IMR-90 (cell line): ENCODE results near the gene EYS. TPM values are rescaled to one million over a fixed set of nuclear protein-coding genes. Genes with fewer than 3 reads are reported as not detected.

ENCODE experiments used
- ATAC-seq: fragments of 200-7000 bp; cut with Tn5 transposase; 2 replicates; pipeline ENCODE4 v1.9.1; 2020; ENCODE audit warnings: low read depth, mild to moderate bottlenecking, moderate library complexity
- BruUV-seq: library from RNA; stranded (reverse); fragments of 400-500 nt; replicated peaks from 2 replicates; lab custom pipeline; 2021; lab: Mats Ljungman, UMichigan
- CTCF ChIA-PET: fragments of 300-600 bp; formaldehyde crosslinking; extraction: SDS; loops from one replicate; lab custom pipeline; 2021; ENCODE audit warnings: antibody characterized with exemption; lab: Yijun Ruan, JAX
- POLR2A ChIA-PET: fragments of 300-600 bp; sonication (Branson Sonifier 250); formaldehyde crosslinking; loops from one replicate; lab custom pipeline; 2022; ENCODE audit warnings: antibody characterized with exemption; ENCODE audit not compliant: unreplicated experiment; lab: Charles Lee
- DNase-seq: peaks from one replicate; pipeline ENCODE4 v3.0.0; 2013
- H2AFZ ChIP-seq: replicated peaks from 2 replicates; pipeline ENCODE3; 2013; ENCODE audit warnings: low read length, mild to moderate bottlenecking; ENCODE audit not compliant: poor library complexity
- H2AK5ac ChIP-seq: 2 replicates; pipeline ENCODE4 v1.6.1; 2013; ENCODE audit warnings: low read depth, low read length, inconsistent platforms
- H2AK9ac ChIP-seq: replicated peaks from 2 replicates; pipeline ENCODE3; 2013; ENCODE audit warnings: mild to moderate bottlenecking, low read depth, low read length, moderate library complexity; ENCODE audit not compliant: poor library complexity
- H2BK120ac ChIP-seq: 2 replicates; pipeline ENCODE4 v1.6.1; 2013; ENCODE audit warnings: low read depth, low read length, inconsistent platforms
- H2BK15ac ChIP-seq: 3 replicates; pipeline ENCODE4 v1.6.1; 2013; ENCODE audit warnings: low read depth, low read length, inconsistent platforms
- H2BK20ac ChIP-seq: 2 replicates; pipeline ENCODE4 v1.6.1; 2013; ENCODE audit warnings: low read depth, mild to moderate bottlenecking, inconsistent platforms, low read length, moderate library complexity
- H2BK5ac ChIP-seq: 2 replicates; pipeline ENCODE4 v1.6.1; 2013; ENCODE audit warnings: mild to moderate bottlenecking, low read depth, low read length, inconsistent platforms; ENCODE audit not compliant: poor library complexity, severe bottlenecking
- H3K14ac ChIP-seq: replicated peaks from 2 replicates; pipeline ENCODE4 v1.6.1; 2013; ENCODE audit warnings: low read depth, low read length, inconsistent platforms
- H3K18ac ChIP-seq: 2 replicates; pipeline ENCODE4 v1.6.1; 2013; ENCODE audit warnings: low read depth, low read length, control low read depth
- H3K23ac ChIP-seq: 2 replicates; pipeline ENCODE4 v1.6.1; 2013; ENCODE audit warnings: low read depth, low read length, inconsistent platforms
- H3K27ac ChIP-seq: 2 replicates; pipeline ENCODE4 v1.5.1; 2013; ENCODE audit warnings: mild to moderate bottlenecking, control low read depth, low read length; ENCODE audit not compliant: insufficient read depth
- H3K27me3 ChIP-seq: 2 replicates; pipeline ENCODE4 v1.6.1; 2013; ENCODE audit warnings: low read length; ENCODE audit not compliant: control insufficient read depth, insufficient read depth
- H3K36me3 ChIP-seq: 2 replicates; pipeline ENCODE4 v1.6.1; 2013; ENCODE audit warnings: low read length, mixed read lengths; ENCODE audit not compliant: control insufficient read depth, insufficient read depth
- H3K4ac ChIP-seq: 2 replicates; pipeline ENCODE4 v1.6.1; 2013; ENCODE audit warnings: low read depth, low read length, inconsistent platforms
- H3K4me1 ChIP-seq: 2 replicates; pipeline ENCODE4 v1.6.1; 2013; ENCODE audit warnings: low read length, mixed read lengths; ENCODE audit not compliant: control insufficient read depth, insufficient read depth
- H3K4me2 ChIP-seq: 2 replicates; pipeline ENCODE4 v1.6.1; 2013; ENCODE audit warnings: low read depth, mild to moderate bottlenecking, control low read depth, low read length, moderate library complexity
- H3K4me3 ChIP-seq: 2 replicates; pipeline ENCODE4 v1.5.1; 2013; ENCODE audit warnings: low read depth, mild to moderate bottlenecking, control low read depth, low read length, moderate library complexity; ENCODE audit not compliant: insufficient read depth
- H3K56ac ChIP-seq: 2 replicates; pipeline ENCODE4 v1.6.1; 2013; ENCODE audit warnings: low read length, inconsistent platforms; ENCODE audit not compliant: insufficient read depth; ENCODE audit errors: extremely low read depth
- H3K79me1 ChIP-seq, 2 experiments: 2 replicates each; pipeline ENCODE4 v1.6.1; 2013; ENCODE audit warnings: low read length in 2 of 2, inconsistent platforms in 1 of 2, low read depth in 1 of 2
- H3K9ac ChIP-seq: 2 replicates; pipeline ENCODE4 v1.6.1; 2013; ENCODE audit warnings: low read depth, low read length, control low read depth
- H3K9me1 ChIP-seq: 2 replicates; pipeline ENCODE4 v1.6.1; 2013; ENCODE audit warnings: low read length, inconsistent platforms; ENCODE audit not compliant: insufficient read depth
- H3K9me3 ChIP-seq: 2 replicates; pipeline ENCODE4 v1.6.1; 2013; ENCODE audit warnings: low read length; ENCODE audit not compliant: control insufficient read depth, insufficient read depth
- H4K20me1 ChIP-seq: 2 replicates; pipeline ENCODE4 v1.6.1; 2013; ENCODE audit warnings: low read length, inconsistent platforms; ENCODE audit not compliant: insufficient read depth
- H4K5ac ChIP-seq: 2 replicates; pipeline ENCODE4 v1.6.1; 2013; ENCODE audit warnings: mild to moderate bottlenecking, low read depth, low read length, control low read depth
- H4K8ac ChIP-seq, 2 experiments: 2 replicates each; pipeline ENCODE4 v1.6.1; 2013; ENCODE audit warnings: low read depth in 2 of 2, low read length in 2 of 2, control low read depth in 1 of 2, inconsistent platforms in 1 of 2
- H4K91ac ChIP-seq: 2 replicates; pipeline ENCODE4 v1.6.1; 2013; ENCODE audit warnings: low read depth, low read length, inconsistent platforms; ENCODE audit not compliant: insufficient read depth
- BHLHE40 ChIP-seq: fragments of 150-350 bp; IDR thresholded peaks from 2 replicates; pipeline ENCODE4 v1.6.1; 2016; ENCODE audit warnings: mild to moderate bottlenecking, low read depth, low read length
- CEBPB ChIP-seq: IDR thresholded peaks from 2 replicates; pipeline ENCODE4 v1.6.1; 2012; ENCODE audit warnings: low read depth, low read length, improper control_type of control experiment
- CHD1 ChIP-seq: IDR thresholded peaks from 2 replicates; pipeline ENCODE4 v1.6.1; 2012; ENCODE audit warnings: low read depth, low read length, improper control_type of control experiment
- ELK1 ChIP-seq: fragments of 150-350 bp; IDR thresholded peaks from 2 replicates; pipeline ENCODE4 v1.6.1; 2016; ENCODE audit warnings: low read depth, mild to moderate bottlenecking, low read length, moderate library complexity, borderline replicate concordance
- FOS ChIP-seq: fragments of 150-350 bp; IDR thresholded peaks from 2 replicates; pipeline ENCODE4 v1.6.1; 2016; ENCODE audit warnings: low read depth, low read length
- MAFK ChIP-seq: IDR thresholded peaks from 2 replicates; pipeline ENCODE4 v1.6.1; 2012; ENCODE audit warnings: low read depth, low read length, improper control_type of control experiment
- MAZ ChIP-seq: IDR thresholded peaks from 2 replicates; pipeline ENCODE4 v1.6.1; 2012; ENCODE audit warnings: low read depth, mild to moderate bottlenecking, low read length, improper control_type of control experiment, moderate library complexity, borderline replicate concordance
- MXI1 ChIP-seq: IDR thresholded peaks from 2 replicates; pipeline ENCODE4 v1.6.1; 2012; ENCODE audit warnings: low read depth, mild to moderate bottlenecking, low read length, moderate library complexity, borderline replicate concordance
- NFE2L2 ChIP-seq: fragments of 150-350 bp; IDR thresholded peaks from 2 replicates; pipeline ENCODE4 v1.6.1; 2016; ENCODE audit warnings: low read depth, mild to moderate bottlenecking, low read length
- POLR2A ChIP-seq: IDR thresholded peaks from 2 replicates; pipeline ENCODE4 v1.6.1; 2012; ENCODE audit warnings: mild to moderate bottlenecking, low read depth, low read length
- RAD21 ChIP-seq: IDR thresholded peaks from 2 replicates; pipeline ENCODE4 v1.6.1; 2012; ENCODE audit warnings: low read length, improper control_type of control experiment
- RCOR1 ChIP-seq: IDR thresholded peaks from 2 replicates; pipeline ENCODE4 v1.6.1; 2012; ENCODE audit warnings: mild to moderate bottlenecking, low read length, improper control_type of control experiment; ENCODE audit not compliant: insufficient replicate concordance
- RFX5 ChIP-seq: IDR thresholded peaks from 2 replicates; pipeline ENCODE4 v1.8.0; 2012; ENCODE audit warnings: low read depth, mild to moderate bottlenecking, low read length, moderate library complexity
- SMC3 ChIP-seq: fragments of 150-350 bp; IDR thresholded peaks from 2 replicates; pipeline ENCODE4 v1.6.1; 2016; ENCODE audit warnings: low read depth, mild to moderate bottlenecking, antibody characterized with exemption, low read length, moderate library complexity
- USF2 ChIP-seq: fragments of 150-350 bp; IDR thresholded peaks from 2 replicates; pipeline ENCODE4 v1.6.1; 2017; ENCODE audit warnings: mild to moderate bottlenecking, antibody characterized with exemption, low read length, low read depth
- WGBS, 2 experiments: methylation state at CpG; one replicate each; pipeline versions ENCODE4 v1.1.5 to v1.1.7; 2013; ENCODE audit warnings: missing lambda C conversion rate in 2 of 2; ENCODE audit not compliant: insufficient read length in 1 of 2; ENCODE audit errors: extremely low coverage in 2 of 2; 5-methylcytosine and 5-hydroxymethylcytosine counted together
- dilution Hi-C: fragments of 300-500 bp; cut with HindIII; formaldehyde crosslinking; loops from one replicate; pipeline ENCODE4 v1.14.3; 2018; ENCODE audit warnings: low sequenced_read_pairs; ENCODE audit not compliant: unreplicated experiment
- in situ Hi-C: fragments of 300-500 bp; cut with MboI; formaldehyde crosslinking; loops from 3 replicates; pipeline ENCODE4 v1.14.3; 2019; ENCODE audit warnings: low sequenced_read_pairs, inconsistent platforms, mixed read lengths
- intact Hi-C: fragments of 100-400 bp; cut with micrococcal nuclease; formaldehyde crosslinking; loops from 2 replicates; pipeline ENCODE4 v1.10.0; 2022
- polyA plus RNA-seq, 3 experiments: library from polyadenylated mRNA; depleted of rRNA; stranded (reverse); fragments of >200 nt; gene quantifications; 2 replicates each; pipeline ENCODE4 v1.2.3, GENCODE V29; 2012; ENCODE audit warnings: low replicate concordance in 1 of 3
- total RNA-seq: library from RNA; depleted of rRNA; stranded (reverse); fragments of >200 nt; gene quantifications from 2 replicates; pipeline ENCODE4 v1.2.3, GENCODE V29; 2012
- TF ChIP-seq, protein P1 (sequence below): conservative IDR thresholded peaks from 2 replicates; pipeline ENCODE4 v1.5.1; 2012; ENCODE audit warnings: mild to moderate bottlenecking, low read depth, low read length, improper control_type of control experiment

Gene EYS
- total and polyA plus RNA-seq, 2 of the 4 experiments (the other 2 are of a cell fraction): under 0.01 TPM; not detected in 1

DNA sequence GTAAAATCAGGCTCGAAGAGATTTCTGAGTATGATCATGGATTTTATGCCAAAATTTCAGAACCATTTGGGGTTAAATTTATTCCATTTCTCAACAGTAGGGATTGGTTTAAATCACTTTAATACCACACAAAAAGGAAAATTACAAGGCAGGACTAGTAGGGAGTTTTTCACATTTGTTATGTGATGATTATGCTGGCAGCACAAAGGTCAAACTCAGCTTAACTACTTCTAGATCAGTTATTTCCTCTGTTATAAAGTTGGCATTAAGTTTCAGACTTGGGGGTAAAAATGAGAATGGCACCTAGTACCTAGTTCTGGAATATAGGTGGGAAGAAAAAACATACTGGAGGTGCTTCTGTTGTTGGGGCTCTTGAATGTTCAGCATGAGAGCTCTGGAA lies 2031.9 kb downstream of the EYS start:
- no peak for DNase-seq
- Histone ChIP-seq H3K27me3 (no peaks in the 10 kb centered on the region), H2AK5ac (no peak overlapping the region), H4K91ac (no peak overlapping the region), H4K8ac (no peak overlapping the region), H3K9me3 (no peaks in the 10 kb centered on the region), H3K14ac (no peak overlapping the region), H3K4me1 (peaks cover 3% of the 10 kb centered on the region; the same call in 1 of the 2 replicates), H2BK120ac (no peak overlapping the region), H2BK15ac (no peak overlapping the region), H3K9me1 (peaks cover 2% of the 10 kb centered on the region; the same call in 1 of the 2 replicates), H3K9ac (no peak overlapping the region), H3K4me2 (no peak overlapping the region), H2BK5ac (no peak overlapping the region), H2AK9ac (no peak overlapping the region), H3K36me3 (no peaks in the 10 kb centered on the region), H3K27ac (no peak overlapping the region), H3K18ac (no peak overlapping the region), H3K4ac (no peak overlapping the region), H3K23ac (no peak overlapping the region), H3K79me1 (peaks cover 22 to 58% of the 10 kb centered on the region in 2 experiments), H3K4me3 (no peak overlapping the region), H4K20me1 (peaks cover 32% of the 10 kb centered on the region), H4K5ac (no peak overlapping the region), H2AFZ (no peak overlapping the region), H2BK20ac (no peak overlapping the region), H3K56ac (no peak overlapping the region)
- dilution Hi-C loops: no loop called here
- CTCF ChIA-PET: no interaction called here
- TF ChIP-seq CHD1 (no peak), MXI1 (no peak), USF2 (no peak), MAZ (no peak), CEBPB (no peak), FOS (no peak), POLR2A (no peak), RCOR1 (no peak), BHLHE40 (no peak), RFX5 (no peak), NFE2L2 (no peak), SMC3 (no peak), ELK1 (no peak), RAD21 (no peak), MAFK (no peak)
- TF ChIP-seq, protein P1, sequence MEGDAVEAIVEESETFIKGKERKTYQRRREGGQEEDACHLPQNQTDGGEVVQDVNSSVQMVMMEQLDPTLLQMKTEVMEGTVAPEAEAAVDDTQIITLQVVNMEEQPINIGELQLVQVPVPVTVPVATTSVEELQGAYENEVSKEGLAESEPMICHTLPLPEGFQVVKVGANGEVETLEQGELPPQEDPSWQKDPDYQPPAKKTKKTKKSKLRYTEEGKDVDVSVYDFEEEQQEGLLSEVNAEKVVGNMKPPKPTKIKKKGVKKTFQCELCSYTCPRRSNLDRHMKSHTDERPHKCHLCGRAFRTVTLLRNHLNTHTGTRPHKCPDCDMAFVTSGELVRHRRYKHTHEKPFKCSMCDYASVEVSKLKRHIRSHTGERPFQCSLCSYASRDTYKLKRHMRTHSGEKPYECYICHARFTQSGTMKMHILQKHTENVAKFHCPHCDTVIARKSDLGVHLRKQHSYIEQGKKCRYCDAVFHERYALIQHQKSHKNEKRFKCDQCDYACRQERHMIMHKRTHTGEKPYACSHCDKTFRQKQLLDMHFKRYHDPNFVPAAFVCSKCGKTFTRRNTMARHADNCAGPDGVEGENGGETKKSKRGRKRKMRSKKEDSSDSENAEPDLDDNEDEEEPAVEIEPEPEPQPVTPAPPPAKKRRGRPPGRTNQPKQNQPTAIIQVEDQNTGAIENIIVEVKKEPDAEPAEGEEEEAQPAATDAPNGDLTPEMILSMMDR: no peak
- WGBS, 2 experiments: no CpG with 5 or more reads among the region's 1 CpG
- in situ Hi-C loops: no loop called here
- no TSS peak for BruUV-seq
- intact Hi-C loops: no loop called here
- POLR2A ChIA-PET: no interaction called here
- ATAC-seq: no peak
